ENCODE data around the gene BMS1. TPM values are rescaled to one million over a fixed set of nuclear protein-coding genes. Genes with fewer than 3 reads are reported as not detected.

Gene BMS1
- total RNA-seq, 1 donor from 2014 or later: 21.8 TPM

- Mint-ChIP-seq H3K27me3 (peaks cover 14% of the 10 kb centered on the region), H3K4me3 (no peak overlapping the region), H3K27ac (no peak overlapping the region), H3K36me3 (no peaks in the 10 kb centered on the region), H3K4me1 (ENCODE audit: unreplicated experiment) (peaks cover 6% of the 10 kb centered on the region), H3K9me3 (no peaks in the 10 kb centered on the region)
- no peak for DNase-seq (ENCODE audit: extremely low spot score, unreplicated experiment)
- TF ChIP-seq CTCF (conservative IDR thresholded peaks at IDR 0.05): no peak
Observed at GRCh38 chr10:42872865-42873435, 90.4 kb downstream of the BMS1 start.

GRCh38 chr10:42874713-42875387, 92.3 kb downstream of the BMS1 start:
- no peaks in the 10 kb centered on the region for H3K36me3 Mint-ChIP-seq
- peaks cover 6% of the 10 kb centered on the region for H3K4me1 Mint-ChIP-seq (ENCODE audit: unreplicated experiment)
- H3K9me3 Mint-ChIP-seq: no peaks in the 10 kb centered on the region
- DNase-seq (ENCODE audit: extremely low spot score, unreplicated experiment): no peak
- peaks cover 13% of the 10 kb centered on the region for H3K27me3 Mint-ChIP-seq
- H3K4me3 Mint-ChIP-seq: no peak overlapping the region
- TF ChIP-seq CTCF (conservative IDR thresholded peaks at IDR 0.05): no peak
- H3K27ac Mint-ChIP-seq: no peak overlapping the region

- H3K4me3 Mint-ChIP-seq: no peak overlapping the region
- peaks cover 10% of the 10 kb centered on the region for H3K27me3 Mint-ChIP-seq
- H3K4me1 Mint-ChIP-seq (ENCODE audit: unreplicated experiment): peaks cover 6% of the 10 kb centered on the region
- H3K36me3 Mint-ChIP-seq: no peaks in the 10 kb centered on the region
- no peaks in the 10 kb centered on the region for H3K9me3 Mint-ChIP-seq
- no peak overlapping the region for H3K27ac Mint-ChIP-seq
- no peak for TF ChIP-seq CTCF (conservative IDR thresholded peaks at IDR 0.05)
- no peak for DNase-seq (ENCODE audit: extremely low spot score, unreplicated experiment)
Observed at GRCh38 chr10:42875388-42875755, 92.8 kb downstream of the BMS1 start.

GRCh38 chr10:42875798-42876341, 93.3 kb downstream of the BMS1 start:
- no peak for DNase-seq (ENCODE audit: extremely low spot score, unreplicated experiment)
- no peaks in the 10 kb centered on the region for H3K36me3 Mint-ChIP-seq
- H3K9me3 Mint-ChIP-seq: no peaks in the 10 kb centered on the region
- peaks cover 10% of the 10 kb centered on the region for H3K27me3 Mint-ChIP-seq
- no peak overlapping the region for H3K4me3 Mint-ChIP-seq
- no peak overlapping the region for H3K27ac Mint-ChIP-seq
- H3K4me1 Mint-ChIP-seq (ENCODE audit: unreplicated experiment): peaks cover 6% of the 10 kb centered on the region
- no peak for TF ChIP-seq CTCF (conservative IDR thresholded peaks at IDR 0.05)

GRCh38 chr10:42876476-42876875, 93.9 kb downstream of the BMS1 start:
- TF ChIP-seq CTCF (conservative IDR thresholded peaks at IDR 0.05): no peak
- peaks cover 4% of the 10 kb centered on the region for H3K9me3 Mint-ChIP-seq
- peaks cover 14% of the 10 kb centered on the region for H3K27me3 Mint-ChIP-seq
- H3K4me3 Mint-ChIP-seq: no peak overlapping the region
- peaks cover 6% of the 10 kb centered on the region for H3K4me1 Mint-ChIP-seq (ENCODE audit: unreplicated experiment)
- H3K27ac Mint-ChIP-seq: no peak overlapping the region
- no peaks in the 10 kb centered on the region for H3K36me3 Mint-ChIP-seq
- DNase-seq (ENCODE audit: extremely low spot score, unreplicated experiment): no peak
